ENCODE measurements around the gene NPAS3.

- TF ChIP-seq CTCF (IDR thresholded peaks at IDR 0.05) = no peak
- TF ChIP-seq POLR2A (IDR thresholded peaks at IDR 0.05) = no peak
Measured at GRCh38 chr14:33026850-33027430, 88.3 kb downstream of the NPAS3 start.
